Common myeloid progenitor, CD34-positive (primary cell): ENCODE measurements around the gene TSPYL6.

Experiments used
- CTCF ChIA-PET: fragments of 350-600 bp; sonication (Branson Sonifier 250); formaldehyde crosslinking; loops from one replicate; lab custom pipeline; 2021; ENCODE audit warnings: antibody characterized with exemption; lab: Charles Lee
- POLR2A ChIA-PET: fragments of 350-600 bp; sonication (Branson Sonifier 250); formaldehyde crosslinking; loops from one replicate; lab custom pipeline; 2021; ENCODE audit warnings: antibody characterized with exemption; lab: Charles Lee
- DNase-seq, 3 donors: peaks; one replicate each; pipeline versions ENCODE4 v3.0.0 to v3.0.0-alpha.2; 2013
- H3K27ac ChIP-seq, 2 experiments: 1 replicate in 1 of 2; 2 replicates in 1 of 2; pipeline ENCODE4 v1.7.0; 2013; ENCODE audit warnings: inconsistent platforms in 2 of 2, low read length in 2 of 2, mild to moderate bottlenecking in 2 of 2, low read depth in 1 of 2, moderate library complexity in 1 of 2; ENCODE audit not compliant: severe bottlenecking in 2 of 2, insufficient read depth in 1 of 2, poor library complexity in 1 of 2
- H3K27me3 ChIP-seq, 5 experiments: replicated peaks in 2 of 5; 1 replicate in 3 of 5; 2 replicates in 2 of 5; pipeline versions ENCODE4 v1.6.1 to v1.7.0; 2013; ENCODE audit warnings: low read length in 4 of 5, mild to moderate bottlenecking in 2 of 5, moderate library complexity in 2 of 5, inconsistent platforms in 1 of 5; ENCODE audit not compliant: insufficient read depth in 5 of 5, control insufficient read depth in 4 of 5
- H3K36me3 ChIP-seq, 4 experiments: 1 replicate in 2 of 4; 2 replicates in 2 of 4; pipeline versions ENCODE4 v1.6.1 to v1.7.0; 2013; ENCODE audit warnings: low read length in 3 of 4, control low read depth in 1 of 4, mild to moderate bottlenecking in 1 of 4; ENCODE audit not compliant: control insufficient read depth in 4 of 4, insufficient read depth in 4 of 4
- H3K4me1 ChIP-seq, 4 experiments: 1 replicate in 3 of 4; 2 replicates in 1 of 4; pipeline versions ENCODE4 v1.6.1 to v1.7.1; 2013; ENCODE audit warnings: low read length in 3 of 4, mild to moderate bottlenecking in 3 of 4, control low read depth in 1 of 4, inconsistent platforms in 1 of 4, moderate library complexity in 1 of 4; ENCODE audit not compliant: control insufficient read depth in 4 of 4, insufficient read depth in 4 of 4; ENCODE audit errors: control extremely low read depth in 1 of 4
- H3K4me3 ChIP-seq, 7 experiments: 1 replicate in 4 of 7; 2 replicates in 3 of 7; pipeline versions ENCODE4 v1.5.1 to v1.7.0; 2013; ENCODE audit warnings: mild to moderate bottlenecking in 7 of 7, low read length in 6 of 7, moderate library complexity in 6 of 7, inconsistent platforms in 2 of 7, low read depth in 2 of 7, control low read depth in 1 of 7; ENCODE audit not compliant: insufficient read depth in 4 of 7, control insufficient read depth in 1 of 7; ENCODE audit errors: extremely low read depth in 1 of 7
- H3K9me3 ChIP-seq, 5 experiments: 1 replicate in 4 of 5; 2 replicates in 1 of 5; pipeline versions ENCODE4 v1.6.1 to v1.7.1; 2013; ENCODE audit warnings: low read length in 4 of 5, mild to moderate bottlenecking in 2 of 5, inconsistent platforms in 1 of 5, low read depth in 1 of 5, moderate library complexity in 1 of 5; ENCODE audit not compliant: control insufficient read depth in 4 of 5, insufficient read depth in 2 of 5; ENCODE audit errors: control extremely low read depth in 1 of 5
- WGBS: methylation state at CpG from one replicate; pipeline ENCODE4 v1.1.5; 2013; ENCODE audit not compliant: insufficient coverage; 5-methylcytosine and 5-hydroxymethylcytosine counted together

Gene TSPYL6

DNA sequence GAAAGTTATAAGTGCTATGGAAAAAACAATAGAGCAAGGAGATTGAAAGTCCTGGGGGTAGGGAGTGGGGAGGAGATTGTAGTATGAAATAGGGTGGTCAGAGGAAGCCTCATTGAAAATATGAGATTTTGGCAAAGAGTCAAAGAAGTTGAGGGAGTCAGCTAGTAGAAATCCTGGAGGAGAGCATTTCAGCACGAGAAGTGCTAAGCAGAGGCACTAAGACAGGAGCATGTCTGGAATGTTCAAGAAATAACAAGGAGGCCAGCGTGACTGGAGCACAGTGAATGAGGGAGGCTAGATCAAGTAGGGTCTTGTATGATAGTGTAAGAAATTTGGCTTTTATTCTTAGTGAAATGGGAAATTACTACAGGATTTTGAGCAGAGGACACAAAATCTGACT, 2.1 kb upstream of the TSPYL6 start:
- H3K9me3 ChIP-seq = peaks cover 0 to 4% (median 3%) of the 10 kb centered on the region in 5 experiments
- POLR2A ChIA-PET = no interaction called here

DNA sequence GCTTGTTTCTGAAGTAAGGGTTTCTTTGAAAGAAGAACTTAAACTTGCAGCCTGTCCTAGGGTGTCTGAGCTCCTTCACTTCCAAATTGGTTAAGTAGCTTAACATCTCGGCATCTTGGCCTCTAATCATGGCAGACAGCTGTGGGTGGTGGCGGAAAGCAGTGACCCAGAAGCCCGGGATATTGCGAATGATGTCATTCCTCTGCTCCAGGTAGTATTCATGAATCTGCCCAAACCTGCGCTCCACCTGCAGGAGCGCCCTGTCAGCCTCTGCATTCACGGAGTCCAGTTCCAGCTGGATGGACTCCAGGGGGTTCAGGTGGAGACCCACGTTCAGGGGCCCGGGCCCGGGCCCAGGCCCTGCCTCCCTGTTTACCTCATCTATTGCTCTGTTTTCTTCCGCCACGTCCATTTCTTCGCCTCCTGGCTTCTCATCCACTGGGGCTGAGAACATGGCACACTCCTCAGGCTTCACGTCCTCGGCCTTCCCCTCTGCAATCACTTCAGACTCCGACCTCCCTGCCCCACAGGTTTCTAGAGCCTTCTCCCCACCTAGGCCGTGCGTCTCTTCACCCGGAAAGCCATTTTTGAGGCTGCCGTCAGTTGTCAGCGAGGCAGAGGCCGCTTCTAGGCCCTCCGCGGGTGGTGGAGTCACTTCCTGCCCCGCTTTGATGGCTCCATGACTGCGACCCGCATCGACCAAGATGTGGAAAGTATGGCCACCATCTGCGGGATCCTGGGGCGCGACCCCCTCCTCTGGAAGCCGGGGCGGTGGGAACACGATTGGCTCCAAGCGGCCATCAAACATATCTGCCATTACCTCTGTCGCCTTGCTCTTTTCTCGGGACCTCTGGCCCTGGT, 569 bp downstream of the TSPYL6 start:
- Histone ChIP-seq H3K27me3 (no peaks in the 10 kb centered on the region), H3K4me1 (no peaks in the 10 kb centered on the region), H3K36me3 (no peaks in the 10 kb centered on the region), H3K4me3 (no peak overlapping the region), H3K9me3 (peaks cover 0 to 4% (median 3%) of the 10 kb centered on the region in 5 experiments), H3K27ac (no peak overlapping the region)
- ChIA-PET POLR2A (no interaction called here), CTCF (no interaction called here)
- no peak for DNase-seq
- WGBS = 97% methylated on average over 33 of the region's 37 CpGs

More for the DNA sequence above, 2.1 kb upstream of the TSPYL6 start:
- Histone ChIP-seq H3K4me1 (no peaks in the 10 kb centered on the region), H3K27ac (no peak overlapping the region), H3K27me3 (no peaks in the 10 kb centered on the region), H3K4me3 (no peak overlapping the region), H3K36me3 (no peaks in the 10 kb centered on the region)
- WGBS = 100% methylated on average over 2 of the region's 2 CpGs
- DNase-seq = no peak
- CTCF ChIA-PET = no interaction called here

DNA sequence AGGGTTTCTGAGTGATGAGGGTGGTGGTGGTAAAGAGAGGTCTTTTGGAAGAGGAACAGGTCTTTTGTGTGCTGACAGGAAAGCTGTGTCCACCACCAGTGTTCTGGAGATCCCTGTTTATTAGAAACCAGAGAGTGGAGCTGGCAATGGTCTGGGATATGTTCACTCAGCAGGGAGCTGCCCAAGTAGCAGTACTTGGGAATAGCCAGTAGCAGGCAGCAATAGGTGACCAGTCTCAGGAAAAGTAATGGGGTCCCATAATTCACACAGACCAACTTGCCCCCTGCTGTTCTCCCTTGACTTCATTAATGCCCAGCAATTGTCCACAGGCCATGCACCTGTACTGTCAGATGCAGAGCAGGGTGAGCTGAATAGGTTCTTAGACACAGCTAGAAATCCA, 1.8 kb downstream of the TSPYL6 start:
- Histone ChIP-seq H3K4me1 (no peaks in the 10 kb centered on the region), H3K27ac (no peak overlapping the region), H3K9me3 (peaks cover 0 to 4% (median 3%) of the 10 kb centered on the region in 5 experiments), H3K27me3 (no peaks in the 10 kb centered on the region), H3K36me3 (no peaks in the 10 kb centered on the region), H3K4me3 (no peak overlapping the region)
- ChIA-PET CTCF (no interaction called here), POLR2A (no interaction called here)
- DNase-seq = no peak

GRCh38 chr2:54249629-54250028, 6.4 kb downstream of the TSPYL6 start:
- Histone ChIP-seq H3K27me3 (no peaks in the 10 kb centered on the region), H3K9me3 (no peaks in the 10 kb centered on the region), H3K27ac (no peak overlapping the region), H3K4me3 (no peak overlapping the region), H3K36me3 (no peaks in the 10 kb centered on the region), H3K4me1 (no peaks in the 10 kb centered on the region)
- CTCF ChIA-PET = interaction anchor here (0.7 kb wide), 1 partner anchor 143 kb away, joined by 3 read pairs; no protein-coding TSS in a partner anchor
- POLR2A ChIA-PET = no interaction called here
- DNase-seq = no peak

- Histone ChIP-seq H3K27me3 (no peaks in the 10 kb centered on the region), H3K9me3 (no peaks in the 10 kb centered on the region), H3K4me3 (no peak overlapping the region), H3K27ac (no peak overlapping the region), H3K36me3 (no peaks in the 10 kb centered on the region), H3K4me1 (no peaks in the 10 kb centered on the region)
- no peak for DNase-seq
- WGBS = 100% methylated on average over 1 of the region's 1 CpG
- ChIA-PET POLR2A (no interaction called here), CTCF (no interaction called here)
Measured at GRCh38 chr2:54247115-54247514, 8.9 kb downstream of the TSPYL6 start.

DNA sequence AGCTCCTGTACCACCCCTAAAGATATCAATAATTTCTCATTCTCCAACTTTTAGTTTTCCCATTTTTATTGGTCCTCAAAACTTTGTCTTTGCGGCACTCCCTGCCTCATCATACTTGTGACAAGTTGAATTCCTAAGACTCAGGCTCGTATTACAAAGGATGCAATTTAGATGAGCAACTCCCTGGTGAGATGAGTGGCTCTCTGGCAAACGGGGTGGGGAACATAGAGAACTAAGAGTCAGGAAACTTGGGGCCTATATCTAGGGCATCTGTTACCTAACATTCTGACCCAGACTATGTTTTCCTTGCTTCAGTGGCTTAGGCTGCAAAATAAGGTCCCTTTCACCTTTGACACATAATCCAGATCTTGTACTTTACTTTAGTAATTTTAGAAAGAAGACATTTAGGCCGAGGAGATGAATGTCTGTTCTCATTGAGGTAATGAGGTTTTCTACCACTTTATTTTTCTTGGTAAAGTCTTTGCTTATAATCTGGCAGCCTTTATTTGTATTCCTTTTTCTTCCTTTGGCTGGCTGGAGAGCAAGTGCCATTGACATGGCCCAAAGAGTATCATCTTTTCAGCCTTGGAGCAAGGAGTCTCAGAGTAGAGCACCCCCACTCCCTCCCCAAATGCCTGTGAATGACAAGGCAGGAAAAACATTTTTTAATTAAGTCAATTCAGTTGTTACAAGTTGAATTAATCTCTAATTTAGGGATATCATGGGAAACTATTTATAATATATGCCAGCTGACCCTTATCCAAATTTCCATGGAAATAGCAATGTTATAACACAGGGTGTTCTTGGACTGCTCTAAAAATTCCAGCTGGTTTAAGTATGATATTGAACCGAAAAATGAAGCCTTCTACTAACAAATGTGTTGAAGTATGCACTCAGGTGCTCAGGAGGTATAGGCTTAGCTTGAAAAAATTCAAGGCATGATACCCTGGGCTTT, 15.2 kb downstream of the TSPYL6 start:
- Histone ChIP-seq H3K27me3 (no peaks in the 10 kb centered on the region), H3K4me3 (no peak overlapping the region), H3K9me3 (peaks cover 0 to 8% (median 0%) of the 10 kb centered on the region in 5 experiments), H3K4me1 (no peaks in the 10 kb centered on the region), H3K36me3 (no peaks in the 10 kb centered on the region), H3K27ac (no peak overlapping the region)
- POLR2A ChIA-PET = no interaction called here
- WGBS = 86% methylated on average over 1 of the region's 5 CpGs
- CTCF ChIA-PET = no interaction called here
- no peak for DNase-seq

DNA sequence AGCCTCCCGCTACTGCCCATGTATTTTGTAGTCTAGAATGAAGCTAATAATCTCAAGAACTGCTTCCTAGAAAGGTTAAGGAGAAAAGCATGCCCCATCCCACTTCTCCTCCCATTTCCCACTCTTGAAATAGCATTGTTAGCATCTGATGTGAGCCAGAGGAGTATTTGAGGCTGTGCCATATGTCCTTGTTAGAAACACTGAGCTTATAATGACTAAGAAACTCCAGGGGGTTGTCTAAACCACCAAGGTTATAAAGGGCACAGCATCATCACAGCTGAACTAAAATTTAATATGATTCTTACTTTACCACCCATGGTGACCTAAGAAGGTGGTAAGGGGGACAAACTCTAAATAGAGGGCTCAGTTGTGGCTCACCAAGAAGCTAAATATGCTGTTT, 16.6 kb downstream of the TSPYL6 start:
- POLR2A ChIA-PET = no interaction called here
- no peak for DNase-seq
- no peaks in the 10 kb centered on the region for H3K36me3 ChIP-seq
- no peaks in the 10 kb centered on the region for H3K27me3 ChIP-seq
- WGBS = no CpG with 5 or more reads among the region's 1 CpG
- no peak overlapping the region for H3K27ac ChIP-seq
- H3K4me1 ChIP-seq = no peaks in the 10 kb centered on the region
- CTCF ChIA-PET = no interaction called here
- H3K9me3 ChIP-seq = peaks cover 0 to 8% (median 0%) of the 10 kb centered on the region in 5 experiments
- no peak overlapping the region for H3K4me3 ChIP-seq
